Mucosa of gallbladder (tissue), 1 donor: Measurements from ENCODE around the gene IL1RAPL1. TPM values are rescaled to one million over a fixed set of nuclear protein-coding genes. Genes with fewer than 3 reads are reported as not detected.

Experiments used
- DNase-seq: peaks from one replicate; pipeline ENCODE4 v3.0.0-alpha.2; 2020; ENCODE audit warnings: low spot score
- total RNA-seq: library from RNA; stranded (reverse); gene quantifications from one replicate; pipeline ENCODE4 v1.2.1, GENCODE V29; 2021
- donor health status: DM: no; HTN: no; CAD: no.

Gene IL1RAPL1
- total RNA-seq, 1 donor from 2014 or later = 0.29 TPM

- no peak for DNase-seq
These were observed 1200.4 kb downstream of the IL1RAPL1 start for GRCh38 chrX:29787656-29788055.

GRCh38 chrX:29788991-29789699 lies 1201.9 kb downstream of the IL1RAPL1 start:
- DNase-seq = no peak

GRCh38 chrX:29792335-29792734 lies 1205.1 kb downstream of the IL1RAPL1 start:
- DNase-seq = no peak

- no peak for DNase-seq
These were observed 1209.9 kb downstream of the IL1RAPL1 start for GRCh38 chrX:29797156-29797555.

GRCh38 chrX:29798469-29798868 lies 1211.2 kb downstream of the IL1RAPL1 start:
- no peak for DNase-seq

GRCh38 chrX:29813174-29813573 lies 1225.9 kb downstream of the IL1RAPL1 start:
- DNase-seq = no peak

GRCh38 chrX:29824176-29824906 lies 1237.1 kb downstream of the IL1RAPL1 start:
- DNase-seq = no peak

DNA sequence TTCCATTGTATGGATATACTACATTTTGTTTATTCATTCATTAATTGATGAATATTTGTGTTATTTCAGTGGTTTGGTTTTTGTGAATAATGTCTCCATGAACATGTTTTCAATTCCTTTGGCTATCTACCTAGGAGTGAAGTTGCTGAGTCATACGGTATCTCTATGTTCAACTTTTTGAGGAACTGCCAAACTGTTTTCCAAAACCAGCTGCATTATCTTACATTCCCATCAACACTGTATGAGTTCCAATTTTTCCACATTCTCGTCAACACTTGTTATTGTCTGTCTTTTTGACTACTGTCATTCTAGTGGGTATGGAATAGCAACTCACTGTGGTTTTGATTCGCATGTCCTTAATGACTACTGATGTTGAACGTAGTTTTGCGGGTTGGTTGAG lies 1239.5 kb downstream of the IL1RAPL1 start:
- DNase-seq = no peak

DNA sequence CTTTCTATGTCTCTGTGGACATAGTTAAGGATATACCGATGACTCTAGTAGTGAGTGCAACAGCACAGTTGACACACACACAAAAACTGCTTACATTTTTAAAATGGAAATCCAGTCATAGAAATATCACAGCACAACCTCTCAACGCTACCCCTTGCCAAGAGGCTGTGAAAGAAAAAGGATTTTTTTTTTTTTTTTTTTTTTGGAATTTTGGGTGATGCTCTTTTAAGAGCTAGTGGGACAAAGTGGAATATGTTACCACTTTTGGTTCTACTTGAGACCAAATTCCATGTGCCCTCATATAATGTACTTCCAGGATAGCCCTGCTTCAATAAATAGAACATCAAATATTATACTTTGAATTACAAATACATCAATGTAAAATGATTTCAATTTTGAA lies 1247.1 kb downstream of the IL1RAPL1 start:
- no peak for DNase-seq

- no peak for DNase-seq
These were observed 1247.5 kb downstream of the IL1RAPL1 start for GRCh38 chrX:29834764-29835163.

DNA sequence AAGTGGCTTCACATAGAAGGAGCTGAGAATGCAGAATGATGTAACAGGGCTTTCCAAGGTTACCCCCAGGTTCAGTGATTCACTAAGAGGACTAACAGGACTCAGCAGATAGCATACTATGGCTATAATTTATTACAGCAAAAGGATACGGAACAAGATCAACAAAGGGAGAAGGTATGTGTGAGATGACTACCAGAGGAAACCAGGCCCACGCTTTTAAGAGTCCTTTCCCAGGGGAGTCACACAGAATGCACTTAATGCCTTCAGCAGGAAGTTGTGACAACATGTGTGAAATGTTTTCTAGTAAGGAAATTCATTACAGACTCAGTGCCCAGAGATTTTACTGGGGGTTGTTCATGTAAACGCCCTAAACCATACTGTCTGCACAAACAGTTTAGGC lies 1254.5 kb downstream of the IL1RAPL1 start:
- no peak for DNase-seq

- no peak for DNase-seq
These were observed 1255.3 kb downstream of the IL1RAPL1 start for GRCh38 chrX:29842552-29842951.

GRCh38 chrX:29851857-29852605 lies 1264.8 kb downstream of the IL1RAPL1 start:
- no peak for DNase-seq

DNA sequence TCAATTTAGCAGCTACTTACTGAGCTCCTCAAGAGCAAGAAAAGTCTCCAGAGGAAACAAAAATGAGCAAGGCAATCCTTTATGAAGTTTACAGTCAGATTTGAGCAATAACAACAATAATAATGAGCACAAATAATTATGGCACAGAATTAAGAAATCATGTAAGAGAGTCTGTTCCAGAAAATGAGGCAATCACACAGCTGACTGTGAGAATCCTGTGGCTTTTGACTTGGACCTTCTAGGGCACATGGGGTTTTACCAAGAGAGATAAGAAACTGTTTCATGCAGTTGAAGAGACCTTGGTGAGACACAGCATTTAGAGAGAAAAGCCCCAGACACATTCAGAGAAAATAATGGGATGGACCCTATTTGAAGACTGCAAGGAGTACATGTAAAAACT lies 1265.5 kb downstream of the IL1RAPL1 start:
- no peak for DNase-seq

- no peak for DNase-seq
These were observed 1271.5 kb downstream of the IL1RAPL1 start for GRCh38 chrX:29858714-29859113.

DNA sequence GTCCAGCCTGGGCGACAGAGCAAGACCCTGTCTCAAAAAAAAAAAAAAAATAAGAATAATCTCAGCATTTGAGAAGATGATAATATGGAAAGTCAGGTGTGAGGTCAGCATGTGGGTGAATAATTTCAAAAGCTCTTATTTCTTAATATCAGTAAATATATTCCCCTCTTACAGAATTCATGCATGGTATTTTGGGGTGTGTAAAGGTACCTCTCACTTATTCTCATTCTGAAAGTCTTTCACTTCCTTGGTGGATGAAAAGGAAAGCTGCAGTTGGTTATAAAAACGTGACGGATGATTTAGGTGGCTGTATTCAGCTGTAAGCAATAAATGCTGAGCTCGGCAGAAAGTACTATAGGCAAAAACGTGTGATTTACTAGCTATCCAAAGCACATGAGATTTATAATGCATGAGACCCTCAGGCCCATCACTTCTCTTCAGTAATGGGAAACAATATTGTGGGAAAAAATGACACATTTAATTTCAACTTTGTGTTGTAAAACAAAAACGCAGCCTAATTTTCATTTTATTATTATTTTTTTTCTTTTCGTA lies 1275.0 kb downstream of the IL1RAPL1 start:
- no peak for DNase-seq

DNA sequence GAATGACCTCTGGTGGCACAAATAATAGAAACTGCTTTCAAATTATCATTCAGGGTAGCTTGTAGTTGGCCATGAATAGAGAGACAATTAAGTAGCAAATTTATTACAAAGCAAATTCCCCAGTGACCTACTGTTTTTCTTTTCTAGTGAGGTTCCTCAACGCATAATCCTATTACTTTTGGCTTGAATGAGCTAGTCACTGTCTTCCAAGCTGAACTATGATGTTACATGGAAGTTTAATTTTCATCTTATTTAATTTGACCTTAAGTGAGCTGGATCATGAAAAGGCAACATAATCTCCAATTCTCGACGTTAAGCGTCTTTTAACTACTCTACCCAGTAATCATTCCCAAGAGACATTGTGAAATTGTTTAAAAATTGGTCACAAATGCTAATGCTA lies 1280.7 kb downstream of the IL1RAPL1 start:
- no peak for DNase-seq

DNA sequence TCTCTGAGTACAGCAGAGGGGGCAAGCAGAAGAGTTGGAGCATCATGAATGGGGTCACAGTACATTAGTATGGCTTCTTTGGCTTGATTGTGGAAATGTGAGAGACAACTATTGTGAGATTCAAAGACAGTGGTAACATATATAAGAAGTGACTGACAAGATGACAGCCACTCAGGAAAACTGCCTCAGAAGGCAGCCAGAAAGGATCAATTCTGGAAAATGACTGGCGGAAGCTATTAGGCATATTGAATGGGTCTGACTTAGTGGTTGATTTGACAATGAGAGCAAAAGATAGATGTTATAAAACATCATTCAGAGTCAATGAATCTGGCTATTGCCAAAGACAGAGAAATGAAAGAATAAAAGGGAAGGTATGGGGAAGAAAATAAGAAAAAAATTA lies 1282.6 kb downstream of the IL1RAPL1 start:
- no peak for DNase-seq

GRCh38 chrX:29870608-29871007 lies 1283.4 kb downstream of the IL1RAPL1 start:
- DNase-seq = no peak

DNA sequence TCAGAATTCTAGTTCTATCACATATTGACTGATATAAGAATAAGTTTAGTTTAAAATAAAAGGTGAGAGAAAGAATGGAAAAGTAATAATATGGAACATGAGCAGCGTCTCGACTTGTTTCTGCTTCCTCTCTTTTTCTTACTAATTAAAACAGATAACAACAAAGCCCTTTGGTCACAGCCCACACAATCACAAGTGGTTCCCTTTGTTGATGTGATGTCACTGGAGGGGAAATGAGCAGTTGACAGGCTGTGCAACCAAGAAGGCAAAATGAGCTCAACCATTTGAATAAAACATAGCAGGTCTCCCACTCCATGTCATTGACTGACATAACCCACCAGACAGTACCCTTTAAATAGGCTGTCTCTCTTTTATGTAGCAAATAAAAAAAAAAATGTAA lies 1285.6 kb downstream of the IL1RAPL1 start:
- no peak for DNase-seq

DNA sequence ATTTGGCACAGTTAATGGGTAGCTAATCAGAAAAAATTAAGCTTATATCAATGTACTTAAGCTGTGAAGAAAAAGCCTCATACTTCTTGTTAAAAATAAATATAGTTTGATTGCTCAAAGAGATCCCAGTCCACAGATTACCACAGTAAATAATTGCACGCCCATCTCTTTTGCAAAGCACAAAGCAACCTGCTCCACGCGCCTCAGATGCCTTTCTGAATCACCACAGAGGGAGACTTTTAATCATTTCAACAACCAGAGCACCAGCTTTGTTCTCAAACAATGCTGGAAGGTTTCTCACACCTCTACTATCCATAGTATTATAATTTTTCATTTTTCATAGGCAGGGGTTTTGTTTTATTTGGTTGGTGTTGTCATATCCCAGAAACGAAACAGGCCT lies 1289.5 kb downstream of the IL1RAPL1 start:
- no peak for DNase-seq

DNA sequence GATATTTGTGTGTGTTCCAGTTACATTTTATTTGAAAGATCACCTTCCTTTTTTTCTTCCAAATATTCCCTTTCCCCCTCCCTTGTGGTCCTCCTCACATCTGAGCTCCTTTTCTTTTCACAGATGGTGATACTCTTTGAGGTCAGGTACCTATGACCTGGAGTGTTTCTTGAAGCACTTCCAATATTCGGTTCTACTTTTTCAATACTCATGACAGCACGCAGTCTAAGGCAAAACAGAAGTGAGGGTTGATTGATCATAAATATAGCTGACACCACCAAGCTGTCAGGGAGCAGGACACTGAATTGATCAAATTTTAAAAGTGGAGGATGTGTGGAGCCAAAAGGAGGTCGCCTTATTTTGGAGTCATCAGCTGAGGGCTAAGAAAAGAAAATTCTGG lies 1293.7 kb downstream of the IL1RAPL1 start:
- no peak for DNase-seq
